HCT116 (cell line): ENCODE results near the gene TFB2M. TPM values are rescaled to one million over a fixed set of nuclear protein-coding genes. Genes with fewer than 3 reads are reported as not detected.

Experiments
- ATAC-seq: fragments of 200-7000 bp; cut with Tn5 transposase; 2 replicates; pipeline ENCODE4 v1.9.1; 2020; ENCODE audit warnings: mild to moderate bottlenecking, moderate library complexity
- BruUV-seq: library from RNA; stranded (reverse); fragments of 400-500 nt; replicated peaks from 2 replicates; lab custom pipeline; 2021; lab: Mats Ljungman, UMichigan
- CTCF ChIA-PET: fragments of 300-600 bp; sonication (Branson Sonifier 250); formaldehyde crosslinking; loops from one replicate; lab custom pipeline; 2021; ENCODE audit warnings: antibody characterized with exemption; lab: Charles Lee
- POLR2A ChIA-PET: fragments of 300-600, 350-600 bp; sonication (Branson Sonifier 250); formaldehyde crosslinking; loops from one replicate; lab custom pipeline; 2021; ENCODE audit warnings: antibody characterized with exemption; lab: Charles Lee
- RAD21 ChIA-PET, 2 experiments: fragments of 300-600 bp; sonication (Branson Sonifier 250); formaldehyde crosslinking; loops; one replicate each; lab custom pipeline; 2023; ENCODE audit warnings: low total read pairs in 2 of 2; ENCODE audit not compliant: uncharacterized antibody in 2 of 2, unreplicated experiment in 2 of 2, low non-redundant PET in 1 of 2; lab: Charles Lee
- DNase-seq: peaks from one replicate; pipeline ENCODE4 v3.0.0-alpha.2; 2010; ENCODE audit warnings: low read depth, low spot score
- H2AFZ ChIP-seq: fragments of 200-600 bp; shearing (Covaris generic), sonication (generic); 2 replicates; pipeline ENCODE4 v1.6.1; 2017; ENCODE audit warnings: low read depth, mixed run types, mixed read lengths, antibody characterized with exemption, low read length; ENCODE audit not compliant: poor library complexity, severe bottlenecking
- H3K27ac ChIP-seq: 2 replicates; pipeline ENCODE4 v1.5.1; 2012; ENCODE audit warnings: low read depth, low read length
- H3K27me3 ChIP-seq: fragments of 200-600 bp; sonication (generic); 2 replicates; pipeline ENCODE4 v1.6.1; 2016; ENCODE audit warnings: mixed run types, low read length, mixed read lengths; ENCODE audit not compliant: insufficient read depth
- H3K36me3 ChIP-seq, 2 experiments: fragments of 200-500 bp in 1 of 2; fragments of 200-600 bp in 1 of 2; sonication (Bioruptor generic) in 1 of 2; sonication (generic) in 1 of 2; 2 replicates each; pipeline versions ENCODE4 v1.5.1 to v1.6.1; 2014 to 2016; ENCODE audit warnings: low read length in 2 of 2, inconsistent platforms in 1 of 2, mixed read lengths in 1 of 2, mixed run types in 1 of 2; ENCODE audit not compliant: insufficient read depth in 2 of 2, control insufficient read depth in 1 of 2
- H3K4me1 ChIP-seq, 2 experiments: fragments of 200-600 bp in 1 of 2; sonication (generic) in 1 of 2; 2 replicates each; pipeline versions ENCODE4 v1.5.1 to v1.6.1; 2012 to 2017; ENCODE audit warnings: low read length in 2 of 2, inconsistent platforms in 1 of 2, mild to moderate bottlenecking in 1 of 2, mixed read lengths in 1 of 2, mixed run types in 1 of 2, moderate library complexity in 1 of 2; ENCODE audit not compliant: insufficient read depth in 2 of 2, control insufficient read depth in 1 of 2
- H3K4me2 ChIP-seq: fragments of 200-600 bp; sonication (generic); 2 replicates; pipeline ENCODE4 v1.6.1; 2017; ENCODE audit warnings: mixed run types, low read length, mixed read lengths
- H3K4me3 ChIP-seq, 2 experiments: fragments of 200-600 bp in 1 of 2; sonication (generic) in 1 of 2; replicated peaks in 1 of 2; 2 replicates each; pipeline ENCODE4 v1.5.1; 2011 to 2016; ENCODE audit warnings: low read length in 2 of 2, control low read depth in 1 of 2, low read depth in 1 of 2, mild to moderate bottlenecking in 1 of 2, mixed read lengths in 1 of 2, mixed run types in 1 of 2
- H3K79me2 ChIP-seq: fragments of 200-600 bp; sonication (generic); 2 replicates; pipeline ENCODE4 v1.6.1; 2017; ENCODE audit warnings: mild to moderate bottlenecking, mixed run types, low read length, moderate library complexity, mixed read lengths; ENCODE audit not compliant: insufficient read depth
- H3K9ac ChIP-seq: fragments of 200-600 bp; sonication (generic); 2 replicates; pipeline ENCODE4 v1.6.1; 2016; ENCODE audit warnings: low read length, mixed read lengths
- H3K9me2 ChIP-seq: fragments of 200-600 bp; sonication (generic), shearing (Covaris generic); 2 replicates; pipeline ENCODE4 v1.6.1; 2017; ENCODE audit warnings: mixed run types, mild to moderate bottlenecking, moderate library complexity; ENCODE audit not compliant: insufficient read depth
- H3K9me3 ChIP-seq, 2 experiments: fragments of 200-500 bp in 1 of 2; fragments of 200-600 bp in 1 of 2; sonication (Bioruptor generic) in 1 of 2; sonication (generic) in 1 of 2; 2 replicates each; pipeline ENCODE4 v1.6.1; 2014 to 2017; ENCODE audit warnings: low read length in 2 of 2, mixed read lengths in 2 of 2, inconsistent platforms in 1 of 2, low read depth in 1 of 2, mild to moderate bottlenecking in 1 of 2, mixed run types in 1 of 2, moderate library complexity in 1 of 2; ENCODE audit not compliant: control insufficient read depth in 1 of 2, insufficient read depth in 1 of 2
- H4K20me1 ChIP-seq: fragments of 200-600 bp; sonication (generic), shearing (Covaris generic); 2 replicates; pipeline ENCODE4 v1.6.1; 2017; ENCODE audit warnings: mixed run types, mild to moderate bottlenecking, moderate library complexity; ENCODE audit not compliant: insufficient read depth
- ATF3 ChIP-seq: IDR thresholded peaks from 2 replicates; pipeline ENCODE4 v1.6.1; 2012
- CBX3 ChIP-seq: IDR thresholded peaks from 2 replicates; pipeline ENCODE4 v1.6.1; 2012; ENCODE audit warnings: low read depth
- CEBPB ChIP-seq: IDR thresholded peaks from 2 replicates; pipeline ENCODE4 v1.6.1; 2012; ENCODE audit warnings: low read depth
- EGR1 ChIP-seq: IDR thresholded peaks from 2 replicates; pipeline ENCODE4 v1.6.1; 2012; ENCODE audit warnings: low read depth
- EZH2 ChIP-seq: fragments of 200-600 bp; sonication (generic); IDR thresholded peaks from 2 replicates; pipeline ENCODE4 v1.6.1; 2017; ENCODE audit warnings: antibody characterized with exemption, mixed run types
- FOSL1 ChIP-seq: IDR thresholded peaks from 2 replicates; pipeline ENCODE4 v1.6.1; 2012; ENCODE audit warnings: low read depth
- JUND ChIP-seq: IDR thresholded peaks from 2 replicates; pipeline ENCODE4 v1.6.1; 2012
- MAX ChIP-seq: IDR thresholded peaks from 2 replicates; pipeline ENCODE4 v1.6.1; 2012
- POLR2AphosphoS5 ChIP-seq: IDR thresholded peaks from 2 replicates; pipeline ENCODE4 v1.6.1; 2011; ENCODE audit warnings: mild to moderate bottlenecking, low read depth, low read length, moderate library complexity
- RAD21 ChIP-seq: IDR thresholded peaks from 2 replicates; pipeline ENCODE4 v1.6.1; 2012; ENCODE audit warnings: low read depth, mild to moderate bottlenecking
- REST ChIP-seq: IDR thresholded peaks from 2 replicates; pipeline ENCODE4 v1.6.1; 2012; ENCODE audit warnings: low read depth
- SIN3A ChIP-seq: IDR thresholded peaks from 2 replicates; pipeline ENCODE4 v1.6.1; 2012; ENCODE audit warnings: low read depth
- SP1 ChIP-seq: IDR thresholded peaks from 2 replicates; pipeline ENCODE4 v1.6.1; 2012; ENCODE audit warnings: low read depth
- SRF ChIP-seq: IDR thresholded peaks from 2 replicates; pipeline ENCODE4 v1.6.1; 2012; ENCODE audit warnings: low read depth
- TCF7L2 ChIP-seq: IDR thresholded peaks from 2 replicates; pipeline ENCODE4 v1.7.0; 2011; ENCODE audit warnings: borderline replicate concordance, inconsistent platforms; ENCODE audit not compliant: insufficient read depth, insufficient read length; ENCODE audit errors: extremely low read depth
- YY1 ChIP-seq: IDR thresholded peaks from 2 replicates; pipeline ENCODE4 v1.6.1; 2011; ENCODE audit warnings: low read length, low read depth, moderate library complexity, mild to moderate bottlenecking; ENCODE audit not compliant: insufficient replicate concordance; ENCODE audit errors: extremely low read depth
- ZBTB33 ChIP-seq: IDR thresholded peaks from 2 replicates; pipeline ENCODE4 v1.6.1; 2011; ENCODE audit warnings: mild to moderate bottlenecking, low read length, moderate library complexity; ENCODE audit not compliant: insufficient replicate concordance; ENCODE audit errors: extremely low read depth
- ZFX ChIP-seq: fragments of 450-650 bp; IDR thresholded peaks from 2 replicates; pipeline ENCODE4 v1.6.1; 2017
- ZNF274 ChIP-seq: fragments of 200-500 bp; sonication (Bioruptor generic); IDR thresholded peaks from 2 replicates; pipeline ENCODE4 v1.6.1; 2014; ENCODE audit warnings: mild to moderate bottlenecking, low read depth, low read length, inconsistent platforms
- intact Hi-C: fragments of 100-400 bp; cut with micrococcal nuclease; formaldehyde crosslinking; loops from 2 replicates; pipeline ENCODE4 v1.10.0; 2022
- total RNA-seq: library from RNA; stranded (reverse); gene quantifications from one replicate; pipeline ENCODE4 v1.2.1, GENCODE V29; 2021; ENCODE audit not compliant: unreplicated experiment

The TFB2M gene
- total RNA-seq, 1 experiment from 2014 or later: 24.4 TPM

GRCh38 chr1:246533371-246533905 is 32.6 kb downstream of the TFB2M start:
- POLR2A ChIA-PET: no interaction called here
- CTCF ChIA-PET: no interaction called here

More at GRCh38 chr1:246533371-246533905, 32.6 kb downstream of the TFB2M start:
- ATAC-seq: no peak
- RAD21 ChIA-PET: no interaction called here
- H2AFZ ChIP-seq: no peak overlapping the region
- intact Hi-C loops: no loop called here
- H3K4me3 ChIP-seq: no peak overlapping the region
- no peak overlapping the region for H3K4me2 ChIP-seq
- no peak for DNase-seq
- no peaks in the 10 kb centered on the region for H4K20me1 ChIP-seq
- 0 out of 4 replicates have a peak, but pooled peaks cover 0 to 4% of the 10 kb centered on the region in 2 experiments for H3K9me3 ChIP-seq
- H3K9ac ChIP-seq: no peak overlapping the region
- BruUV-seq: no TSS peak
- no peaks in the 10 kb centered on the region for H3K4me1 ChIP-seq
- TF ChIP-seq REST: no peak
- no peak for TF ChIP-seq EZH2
- TF ChIP-seq FOSL1: no peak
- no peak for TF ChIP-seq ATF3
- TF ChIP-seq SIN3A: no peak
- no peak for TF ChIP-seq CEBPB
- TF ChIP-seq SRF: no peak
- TF ChIP-seq SP1: no peak
- no peak for TF ChIP-seq YY1
- no peak for TF ChIP-seq ZFX
- TF ChIP-seq JUND: no peak
- no peak for TF ChIP-seq RAD21
- no peak for TF ChIP-seq ZNF274
- no peak for TF ChIP-seq POLR2AphosphoS5
- TF ChIP-seq TCF7L2: no peak
- no peak for TF ChIP-seq ZBTB33
- no peak for TF ChIP-seq MAX
- no peak for TF ChIP-seq CBX3
- TF ChIP-seq EGR1: no peak
- no peak overlapping the region for H3K27ac ChIP-seq
- no peaks in the 10 kb centered on the region for H3K27me3 ChIP-seq
- no peaks in the 10 kb centered on the region for H3K79me2 ChIP-seq
- H3K9me2 ChIP-seq: no peaks in the 10 kb centered on the region
- no peaks in the 10 kb centered on the region for H3K36me3 ChIP-seq
